ENCODE results near the gene SOX30.

The SOX30 gene

GRCh38 chr5:157659868-157660660 lies 7.8 kb upstream of the SOX30 start:
- DNase-seq: no peak

DNA sequence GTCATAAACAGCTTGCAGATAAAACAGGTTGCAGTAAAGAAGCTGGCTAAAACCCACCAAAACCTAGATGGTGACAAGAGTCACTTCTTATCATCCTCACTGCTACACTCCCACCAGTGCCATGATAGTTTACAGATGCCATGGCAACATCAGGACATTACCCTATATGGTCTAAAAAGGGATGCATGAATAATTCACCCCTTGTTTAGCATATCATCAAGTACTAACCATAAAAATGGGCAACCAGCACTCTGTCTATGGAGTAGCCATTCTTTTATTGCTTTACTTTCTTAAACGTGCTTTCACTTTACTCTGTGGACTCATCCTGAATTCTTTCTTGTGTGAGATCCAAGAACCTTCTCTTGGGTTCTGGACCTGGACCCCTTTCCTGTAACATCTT lies 6.7 kb upstream of the SOX30 start:
- no peak for DNase-seq

DNA sequence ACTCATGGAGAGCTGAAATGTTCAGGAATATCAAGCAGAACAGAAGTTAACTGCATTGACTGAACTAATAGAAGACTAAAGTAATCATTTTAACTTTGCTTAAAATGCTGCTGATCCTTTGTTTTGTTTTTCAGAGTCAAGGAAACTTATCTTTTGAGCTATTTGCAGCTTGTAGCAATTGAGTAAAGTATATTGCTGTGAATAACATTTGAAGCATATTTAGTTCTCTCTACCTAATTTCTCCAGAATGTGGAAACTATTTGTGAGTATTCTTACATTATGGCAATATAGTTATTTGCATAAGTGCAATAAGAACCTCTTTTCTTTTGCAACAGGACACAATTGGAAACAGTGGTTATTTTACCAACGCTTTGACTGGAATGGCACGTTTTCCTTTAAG lies 5.3 kb upstream of the SOX30 start:
- DNase-seq: no peak

- peak; percentile 46 to 77 (median 68) for DNase-seq
Measured at GRCh38 chr5:157651623-157652376, 438 bp downstream of the SOX30 start.

DNA sequence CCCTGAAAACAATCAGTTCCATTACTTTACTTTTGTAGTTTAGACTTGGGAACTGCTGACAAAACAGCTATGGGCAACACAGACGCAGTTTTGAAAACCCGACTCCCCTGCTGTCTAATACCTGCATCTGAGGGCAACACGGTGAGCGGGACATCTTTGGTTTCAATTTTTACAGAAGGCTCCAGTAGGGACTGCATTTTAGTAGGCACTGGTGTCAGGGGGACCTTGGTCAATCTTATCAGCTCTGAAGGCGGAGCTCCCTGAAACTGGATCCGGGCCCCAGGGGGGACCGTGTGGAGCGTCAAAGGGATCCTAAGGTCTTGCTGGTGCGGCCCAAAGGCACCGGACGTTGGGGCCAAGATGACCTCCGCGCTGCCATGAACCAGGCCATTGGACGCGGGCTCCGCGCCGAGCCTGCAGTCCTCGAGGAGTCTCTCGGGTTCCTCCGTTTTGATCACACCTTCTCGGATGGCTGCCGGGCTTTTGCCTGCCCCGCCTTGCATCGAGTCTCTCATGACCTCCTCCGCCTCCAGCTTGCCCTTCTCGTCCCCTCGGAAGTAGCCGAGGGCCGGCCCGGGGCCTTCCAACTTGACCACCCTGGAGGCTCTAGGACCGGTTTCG lies 1.1 kb downstream of the SOX30 start:
- no peak for DNase-seq

- DNase-seq: no peak
Measured at GRCh38 chr5:157649101-157649500, 3.1 kb downstream of the SOX30 start.

DNA sequence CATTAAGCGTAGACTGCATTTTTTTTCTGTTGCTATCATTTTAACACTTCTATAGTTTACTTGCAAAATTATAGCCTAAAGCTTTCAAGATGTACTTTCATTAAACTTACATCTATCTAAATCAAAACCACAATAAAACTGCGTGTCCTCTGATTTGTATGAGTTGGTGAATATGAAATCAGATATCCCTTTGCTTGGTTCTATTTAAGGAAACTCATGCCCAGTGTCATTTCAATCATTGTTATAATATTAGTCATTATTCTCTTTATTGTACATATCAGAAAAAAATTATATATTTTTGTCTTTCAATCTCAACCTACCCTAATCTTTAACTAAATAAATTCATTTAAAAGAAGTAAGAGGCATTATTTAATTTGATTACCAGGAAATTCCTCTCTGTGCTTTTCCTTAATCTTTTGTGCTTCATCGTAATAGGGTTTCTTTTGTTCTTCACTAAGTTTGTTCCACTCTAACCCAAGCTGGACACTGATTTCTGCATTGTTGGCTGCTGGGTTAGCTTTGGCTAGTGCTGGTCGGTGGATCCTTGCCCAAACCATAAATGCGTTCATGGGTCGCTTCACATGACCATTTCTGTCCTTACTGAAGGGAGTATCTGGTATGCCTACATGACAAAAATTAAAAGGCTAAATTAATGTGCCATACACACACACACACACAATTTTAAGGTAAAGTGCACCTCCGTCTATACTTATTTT lies 3.8 kb downstream of the SOX30 start:
- no peak for DNase-seq

GRCh38 chr5:157640406-157641066 lies 11.7 kb downstream of the SOX30 start:
- DNase-seq: no peak

DNA sequence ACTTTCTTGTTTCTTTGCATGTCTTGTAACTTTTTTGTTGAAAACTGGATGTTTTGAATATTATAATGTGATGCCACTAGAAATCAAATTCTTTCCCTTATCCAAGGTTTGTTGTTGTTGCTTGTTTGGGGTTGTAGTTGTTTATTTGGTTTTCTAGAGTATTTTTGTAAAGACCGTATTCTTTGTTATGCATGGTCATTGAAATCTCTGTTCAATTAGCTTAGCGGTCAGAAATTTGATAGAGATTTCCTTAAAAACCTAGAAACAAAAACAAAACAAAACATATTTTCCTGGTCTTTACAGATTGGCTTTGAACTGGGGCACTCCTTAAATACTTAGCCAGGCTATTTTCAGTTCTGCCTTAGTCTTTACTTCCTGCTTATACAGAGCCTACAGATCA lies 21.9 kb downstream of the SOX30 start:
- peak in 1 of 4 experiments; percentile 37 for DNase-seq

DNA sequence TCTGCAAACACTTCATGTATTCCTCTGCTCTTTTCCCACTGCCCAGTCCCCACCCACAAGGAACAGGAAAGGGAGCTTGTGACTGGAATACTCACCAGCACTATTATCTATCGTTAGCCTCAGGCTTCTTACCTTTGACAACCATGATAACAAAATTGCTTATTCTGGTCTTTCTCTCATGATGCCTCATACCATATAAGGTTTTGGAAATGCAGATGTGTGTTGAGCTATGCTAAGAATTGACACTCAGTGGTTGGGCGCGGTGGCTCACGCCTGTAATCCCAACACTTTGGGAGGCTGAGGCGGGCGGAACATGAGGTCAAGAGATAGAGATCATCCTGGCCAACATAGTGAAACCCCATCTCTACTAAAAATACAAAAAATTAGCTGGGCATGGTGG lies 25.4 kb downstream of the SOX30 start:
- no peak for DNase-seq

DNA sequence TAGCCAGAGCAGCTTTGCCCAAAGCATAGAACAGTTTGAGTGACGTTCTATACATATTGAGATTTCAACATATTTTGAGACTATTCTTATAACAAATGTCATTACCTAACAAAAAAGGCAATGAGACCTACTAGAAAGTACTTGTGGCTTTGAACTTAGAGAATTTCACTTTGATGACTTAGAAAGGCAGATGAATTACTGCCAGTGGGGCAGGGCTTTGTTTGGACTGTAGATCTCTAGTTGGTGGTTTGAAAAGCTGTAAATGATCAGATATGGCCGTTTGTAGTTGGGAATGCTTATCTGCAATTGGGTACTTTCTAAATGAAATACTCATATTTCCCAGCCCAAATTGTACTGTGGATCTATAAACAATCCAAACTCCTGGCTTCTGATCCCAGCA lies 28.1 kb downstream of the SOX30 start:
- DNase-seq: no peak

DNA sequence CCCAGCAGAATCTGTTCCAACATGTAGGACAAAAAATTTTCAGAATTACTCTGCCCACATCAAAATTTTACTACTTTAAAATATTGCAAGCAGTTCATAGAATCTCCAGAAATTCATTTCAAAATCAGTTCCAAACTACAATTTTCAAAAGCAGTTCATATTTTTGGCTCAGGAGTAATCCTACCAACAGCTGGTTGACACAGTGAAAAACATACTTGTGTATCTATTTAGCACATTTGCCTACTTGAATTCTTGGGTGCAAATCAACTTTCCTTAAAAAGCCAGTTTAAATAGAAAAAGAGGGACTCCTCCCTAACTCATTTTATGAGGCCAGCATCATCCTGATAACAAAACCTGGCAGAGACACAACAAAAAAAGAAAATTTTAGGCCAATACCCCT lies 31.5 kb downstream of the SOX30 start:
- DNase-seq: no peak

- no peak for DNase-seq
Measured at GRCh38 chr5:157618191-157618765, 34.0 kb downstream of the SOX30 start.

GRCh38 chr5:157616785-157617184 lies 35.5 kb downstream of the SOX30 start:
- DNase-seq: no peak

DNA sequence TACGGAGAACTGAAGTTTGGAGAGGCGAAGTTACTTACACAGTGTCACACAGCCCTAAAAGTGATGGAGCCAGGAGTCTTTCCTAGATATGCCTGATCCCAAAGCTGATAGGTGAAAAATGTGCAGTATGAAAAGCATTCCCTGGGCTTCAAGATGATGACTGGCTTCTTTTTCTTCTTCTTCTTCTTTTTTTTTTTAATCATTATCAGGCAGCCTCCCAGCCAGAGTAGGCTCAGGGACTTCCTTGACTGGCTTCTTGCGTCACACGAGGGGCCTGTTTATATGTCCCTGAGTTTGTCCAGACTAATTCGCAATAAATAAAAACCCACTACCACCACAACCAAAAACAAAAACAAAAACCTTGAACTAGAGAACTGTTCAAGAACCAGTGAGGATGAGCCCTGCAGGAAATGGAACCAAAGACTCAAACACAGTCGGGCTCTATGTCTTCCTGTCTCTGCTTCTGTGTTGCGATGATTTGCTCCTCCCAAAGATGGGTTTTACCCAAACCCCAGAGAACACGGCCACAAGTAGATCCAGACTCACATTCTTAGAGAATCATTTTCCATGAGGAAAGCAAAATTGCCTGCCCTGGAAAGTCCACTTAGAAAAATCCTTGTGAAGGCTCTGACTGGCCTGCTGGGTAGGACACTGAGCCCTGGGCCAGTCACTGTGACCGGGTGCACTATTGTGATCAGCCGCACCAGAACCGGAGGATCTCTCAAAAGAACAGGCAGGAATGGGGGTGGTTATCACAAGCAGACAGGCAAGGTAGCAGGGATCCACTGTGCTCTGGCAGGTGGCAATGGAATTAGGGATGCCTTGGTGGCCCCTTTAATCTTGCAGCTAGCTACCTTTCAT lies 38.6 kb downstream of the SOX30 start:
- peak in 3 of 4 experiments; percentile 55 to 68 (median 60) for DNase-seq

GRCh38 chr5:157612581-157612980 lies 39.7 kb downstream of the SOX30 start:
- no peak for DNase-seq

DNA sequence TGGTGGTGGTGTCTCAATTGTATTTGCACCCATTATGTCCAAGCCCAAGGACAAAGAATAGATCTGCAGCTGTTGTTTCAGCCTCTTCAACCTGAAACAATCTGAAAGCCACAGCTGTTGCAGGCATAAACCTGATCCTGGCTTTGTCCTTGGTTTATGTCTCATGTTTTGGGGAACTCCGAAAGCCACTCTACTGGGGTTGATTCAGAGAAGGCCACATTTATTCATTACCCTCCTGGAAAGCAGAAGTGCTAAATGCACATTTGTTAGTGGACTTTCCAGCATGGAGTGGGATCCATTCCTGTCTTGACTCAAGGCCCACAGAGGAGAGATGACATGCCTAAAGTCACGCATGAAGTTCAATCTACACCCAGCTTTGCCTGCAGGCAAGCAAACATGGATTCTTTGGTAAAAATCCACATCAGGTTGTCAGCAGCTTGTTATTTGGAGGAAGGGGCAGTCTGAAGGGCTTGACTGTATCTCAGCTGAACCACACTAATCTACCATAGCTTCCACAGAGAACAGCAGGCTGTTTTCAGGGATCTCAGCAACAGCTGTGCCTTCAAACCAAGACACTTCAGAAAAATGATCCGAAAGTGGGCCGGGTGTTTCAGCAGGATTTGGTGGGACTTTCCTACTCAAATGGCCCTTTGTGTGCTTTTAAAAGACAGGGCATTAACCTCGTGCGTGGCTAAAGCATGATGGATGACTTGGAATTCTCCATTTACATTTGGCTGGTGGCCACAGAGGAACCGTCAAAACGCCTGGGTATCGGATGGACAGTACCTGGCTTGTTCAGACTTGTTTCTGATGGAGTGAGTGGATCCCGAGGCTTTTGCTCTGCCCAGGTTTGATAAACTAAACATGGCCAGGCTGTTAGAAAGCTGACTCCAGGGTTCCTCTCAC lies 40.4 kb downstream of the SOX30 start:
- DNase-seq: peak; percentile 56 to 82 (median 69)

GRCh38 chr5:157610990-157611389 lies 41.2 kb downstream of the SOX30 start:
- no peak for DNase-seq

DNA sequence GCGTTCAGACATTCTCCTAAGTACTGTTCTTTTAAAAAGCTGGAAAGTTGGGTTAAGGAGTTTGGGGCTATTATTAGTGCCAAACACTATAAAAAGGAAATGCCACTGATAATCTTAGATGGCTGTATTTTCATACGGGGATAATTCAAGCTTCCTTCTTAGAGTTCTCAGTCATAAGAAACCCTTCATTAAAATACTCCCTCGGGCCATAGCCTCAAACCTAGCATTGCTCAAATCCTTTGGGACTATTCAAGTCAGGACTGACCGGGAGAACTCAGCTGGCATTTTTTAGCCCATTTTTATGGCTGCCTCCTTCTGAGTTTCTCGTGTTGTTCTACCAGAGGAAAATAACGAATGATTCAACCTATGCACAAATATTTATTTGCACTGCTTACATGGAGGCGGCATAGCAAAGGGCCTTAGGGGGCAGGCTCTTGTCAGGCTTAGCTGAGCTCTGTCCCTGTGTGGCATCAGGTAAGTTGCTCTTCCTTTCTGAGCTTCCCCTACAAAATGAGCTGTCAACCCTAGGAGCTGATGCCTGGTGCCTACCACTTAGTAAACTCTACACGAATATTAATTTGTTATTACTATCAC lies 43.2 kb downstream of the SOX30 start:
- no peak for DNase-seq
